Pulmonary artery endothelial cell (primary cell): ENCODE data around the gene ARHGAP9. TPM values are rescaled to one million over a fixed set of nuclear protein-coding genes. Genes with fewer than 3 reads are reported as not detected.
A peak's percentile ranks its signal among the peaks of the same experiment; 100 is the strongest.

Experiments
- DNase-seq: peaks from one replicate; pipeline ENCODE4 v3.0.0-alpha.2; 2011; ENCODE audit warnings: low read depth, low spot score
- total RNA-seq: library from RNA; depleted of rRNA; stranded (reverse); fragments of >200 nt; gene quantifications from 2 replicates; pipeline ENCODE4 v1.2.3, GENCODE V29; 2014

Gene ARHGAP9
- total RNA-seq, 1 donor from 2014 or later, result under 0.01 TPM

DNA sequence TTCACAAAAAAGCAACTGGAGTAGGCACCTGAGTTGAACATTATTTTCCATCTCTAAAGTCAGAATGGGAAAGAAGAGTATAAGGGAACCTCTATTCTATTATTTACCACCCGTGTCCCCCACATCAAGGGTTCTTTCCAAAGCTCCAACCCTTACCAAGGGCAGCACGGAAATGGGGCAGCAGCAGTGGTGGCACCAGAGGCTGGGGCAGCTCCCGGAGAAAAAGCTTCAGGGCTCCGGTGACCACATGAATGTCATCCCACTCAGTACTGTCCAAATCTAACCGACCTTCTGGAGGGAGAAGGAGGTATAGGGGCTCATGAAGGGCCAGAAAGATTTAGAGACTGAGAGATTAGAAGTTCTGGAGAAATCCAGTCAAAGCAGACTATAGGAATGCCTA is 5.8 kb downstream of the ARHGAP9 start:
- no peak for DNase-seq

DNA sequence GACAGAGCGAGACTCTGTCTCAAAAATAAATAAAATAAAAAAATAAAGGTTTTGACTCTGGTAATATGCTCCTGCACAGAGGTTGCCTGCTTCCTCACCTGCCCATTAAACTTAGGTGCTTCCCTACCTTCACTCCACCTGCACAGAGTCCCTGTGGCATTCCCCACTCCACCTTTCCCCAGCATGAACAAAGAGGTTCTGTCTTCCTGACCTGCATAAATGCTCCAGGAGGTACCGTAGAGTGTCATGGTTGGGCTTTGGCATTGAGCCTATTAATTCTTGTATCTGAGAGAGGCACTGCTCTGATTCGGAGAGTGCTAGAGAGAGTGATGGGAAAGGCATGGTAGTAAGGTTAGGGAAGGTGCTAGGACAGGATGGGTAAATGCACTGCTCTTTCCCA is 6.3 kb downstream of the ARHGAP9 start:
- DNase-seq, result no peak

DNA sequence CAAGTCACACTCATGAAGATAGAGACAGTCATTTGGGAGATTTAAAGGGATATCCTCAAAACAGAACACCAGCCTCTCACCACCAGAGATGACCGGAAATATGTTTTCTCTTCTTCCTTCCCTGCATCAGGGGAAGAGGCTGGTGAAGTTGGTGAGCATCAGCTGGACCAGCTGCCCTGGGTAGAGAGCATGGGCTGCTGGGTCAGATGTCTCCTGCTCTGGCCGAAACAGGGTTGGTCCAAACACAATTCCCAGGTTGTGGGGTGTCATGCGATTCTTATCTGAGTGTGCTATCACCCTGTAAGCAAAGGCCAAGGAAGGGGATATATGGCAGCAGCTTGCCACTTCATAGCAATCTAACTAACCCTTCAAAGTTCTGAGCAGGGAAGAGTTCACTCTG is 7.3 kb downstream of the ARHGAP9 start:
- no peak for DNase-seq

DNA sequence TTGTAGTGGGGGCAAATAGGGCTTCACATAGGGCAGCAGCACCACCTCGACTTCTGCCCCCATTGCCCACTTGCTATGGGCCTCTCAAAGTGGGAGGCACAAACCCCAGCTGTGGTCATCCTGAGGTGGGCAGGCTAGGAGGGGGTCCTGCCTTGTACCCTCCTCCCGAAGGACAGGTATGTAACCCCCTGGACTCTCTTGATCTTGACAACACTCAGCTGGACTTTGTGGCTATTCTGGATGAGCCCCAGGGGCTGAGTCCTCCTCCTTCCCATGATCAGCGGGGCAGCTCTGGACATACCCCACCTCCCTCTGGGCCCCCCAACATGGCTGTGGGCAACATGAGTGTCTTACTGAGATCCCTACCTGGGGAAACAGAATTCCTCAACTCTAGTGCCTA is 8.0 kb downstream of the ARHGAP9 start:
- no peak for DNase-seq

DNA sequence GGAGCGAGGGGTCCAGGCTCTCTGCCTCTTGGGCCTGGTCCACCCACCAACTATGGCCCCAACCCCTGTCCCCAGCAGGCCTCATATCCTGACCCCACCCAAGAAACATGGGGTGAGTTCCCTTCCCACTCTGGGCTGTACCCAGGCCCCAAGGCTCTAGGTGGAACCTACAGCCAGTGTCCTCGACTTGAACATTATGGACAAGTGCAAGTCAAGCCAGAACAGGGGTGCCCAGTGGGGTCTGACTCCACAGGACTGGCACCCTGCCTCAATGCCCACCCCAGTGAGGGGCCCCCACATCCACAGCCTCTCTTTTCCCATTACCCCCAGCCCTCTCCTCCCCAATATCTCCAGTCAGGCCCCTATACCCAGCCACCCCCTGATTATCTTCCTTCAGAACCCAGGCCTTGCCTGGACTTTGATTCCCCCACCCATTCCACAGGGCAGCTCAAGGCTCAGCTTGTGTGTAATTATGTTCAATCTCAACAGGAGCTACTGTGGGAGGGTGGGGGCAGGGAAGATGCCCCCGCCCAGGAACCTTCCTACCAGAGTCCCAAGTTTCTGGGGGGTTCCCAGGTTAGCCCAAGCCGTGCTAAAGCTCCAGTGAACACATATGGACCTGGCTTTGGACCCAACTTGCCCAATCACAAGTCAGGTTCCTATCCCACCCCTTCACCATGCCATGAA is 8.6 kb downstream of the ARHGAP9 start:
- DNase-seq, result no peak

DNA sequence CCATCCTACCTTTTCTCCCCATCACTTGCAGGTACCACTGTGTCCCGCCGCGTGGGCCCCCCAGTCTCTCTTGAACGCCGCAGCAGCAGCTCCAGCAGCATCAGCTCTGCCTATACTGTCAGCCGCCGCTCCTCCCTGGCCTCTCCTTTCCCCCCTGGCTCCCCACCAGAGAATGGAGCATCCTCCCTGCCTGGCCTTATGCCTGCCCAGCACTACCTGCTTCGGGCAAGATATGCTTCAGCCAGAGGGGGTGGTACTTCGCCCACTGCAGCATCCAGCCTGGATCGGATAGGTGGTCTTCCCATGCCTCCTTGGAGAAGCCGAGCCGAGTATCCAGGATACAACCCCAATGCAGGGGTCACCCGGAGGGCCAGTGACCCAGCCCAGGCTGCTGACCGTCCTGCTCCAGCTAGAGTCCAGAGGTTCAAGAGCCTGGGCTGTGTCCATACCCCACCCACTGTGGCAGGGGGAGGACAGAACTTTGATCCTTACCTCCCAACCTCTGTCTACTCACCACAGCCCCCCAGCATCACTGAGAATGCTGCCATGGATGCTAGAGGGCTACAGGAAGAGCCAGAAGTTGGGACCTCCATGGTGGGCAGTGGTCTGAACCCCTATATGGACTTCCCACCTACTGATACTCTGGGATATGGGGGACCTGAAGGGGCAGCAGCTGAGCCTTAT is 9.2 kb downstream of the ARHGAP9 start:
- DNase-seq, result no peak

DNA sequence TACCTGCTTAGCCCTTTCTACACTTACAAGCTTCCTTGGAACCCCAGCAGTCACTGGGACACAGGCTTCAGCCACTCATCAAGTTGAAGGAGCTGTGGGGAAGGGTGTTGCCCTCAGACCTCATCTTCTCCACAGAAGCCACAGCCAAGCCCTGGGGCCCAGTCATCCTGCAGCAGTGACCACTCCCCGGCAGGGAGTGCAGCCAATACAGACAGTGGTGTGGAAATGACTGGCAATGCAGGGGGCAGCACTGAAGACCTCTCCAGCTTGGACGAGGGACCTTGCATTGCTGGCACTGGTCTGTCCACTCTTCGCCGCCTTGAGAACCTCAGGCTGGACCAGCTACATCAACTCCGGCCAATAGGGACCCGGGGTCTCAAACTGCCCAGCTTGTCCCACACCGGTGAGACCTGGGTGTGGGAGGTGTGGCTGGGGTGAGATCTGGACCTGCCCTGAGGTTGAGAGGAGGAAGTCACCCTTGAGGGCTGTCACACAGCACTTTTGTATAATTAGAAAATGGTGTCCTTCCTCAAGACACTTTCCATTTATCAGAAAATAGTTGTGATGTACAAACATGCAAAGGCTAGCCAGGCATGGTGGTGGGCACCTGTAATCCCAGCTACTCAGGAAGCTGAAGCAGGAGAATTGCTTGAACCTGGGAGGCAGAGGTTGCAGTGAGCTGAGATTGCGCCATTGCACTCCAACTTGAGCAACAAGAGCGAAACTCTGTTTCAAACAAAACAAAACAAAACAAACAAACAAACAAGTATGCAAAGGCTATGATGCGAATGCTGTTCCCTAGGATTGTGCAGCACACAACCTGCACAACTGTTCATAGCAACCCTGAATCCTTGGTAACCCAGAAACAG is 10.1 kb downstream of the ARHGAP9 start:
- no peak for DNase-seq

DNA sequence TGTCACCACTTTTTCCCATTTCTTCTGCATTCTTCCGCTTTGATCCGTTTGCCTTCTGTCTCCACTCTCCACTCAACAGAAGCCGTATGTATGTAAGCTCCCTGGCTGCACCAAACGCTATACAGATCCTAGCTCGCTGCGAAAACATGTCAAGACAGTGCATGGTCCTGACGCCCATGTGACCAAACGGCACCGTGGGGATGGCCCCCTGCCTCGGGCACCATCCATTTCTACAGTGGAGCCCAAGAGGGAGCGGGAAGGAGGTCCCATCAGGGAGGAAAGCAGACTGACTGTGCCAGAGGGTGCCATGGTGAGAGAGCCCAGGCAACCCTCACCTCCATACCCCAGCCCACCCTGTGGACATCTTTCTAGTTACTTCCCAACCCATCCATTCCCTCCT is 11.8 kb downstream of the ARHGAP9 start:
- DNase-seq, result no peak

DNA sequence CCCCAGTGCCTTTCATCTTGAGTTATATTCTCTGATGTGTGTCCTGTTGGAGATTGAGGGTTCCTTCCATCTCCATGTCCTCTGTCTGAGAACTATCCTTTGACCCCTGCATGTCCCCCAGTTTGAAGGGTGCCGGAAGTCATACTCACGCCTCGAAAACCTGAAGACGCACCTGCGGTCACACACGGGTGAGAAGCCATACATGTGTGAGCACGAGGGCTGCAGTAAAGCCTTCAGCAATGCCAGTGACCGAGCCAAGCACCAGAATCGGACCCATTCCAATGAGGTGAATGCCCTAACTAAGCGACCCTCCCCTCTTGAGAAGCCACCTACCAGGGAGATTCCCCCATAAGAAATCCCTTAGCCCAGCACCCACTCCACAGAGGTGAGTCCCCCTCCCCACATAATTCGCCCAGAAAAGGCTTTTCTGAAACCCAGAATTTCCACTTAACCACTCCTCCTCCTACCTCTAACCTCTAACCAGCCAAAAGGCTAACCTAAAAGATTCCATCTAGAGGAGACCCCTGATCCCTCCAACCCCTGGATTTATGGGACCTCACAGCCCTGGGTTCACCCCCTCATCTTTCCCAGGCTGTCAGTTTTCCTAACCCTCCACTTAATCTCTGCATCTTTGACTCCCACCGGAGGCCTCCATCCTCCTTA is 12.3 kb downstream of the ARHGAP9 start:
- DNase-seq, result no peak

DNA sequence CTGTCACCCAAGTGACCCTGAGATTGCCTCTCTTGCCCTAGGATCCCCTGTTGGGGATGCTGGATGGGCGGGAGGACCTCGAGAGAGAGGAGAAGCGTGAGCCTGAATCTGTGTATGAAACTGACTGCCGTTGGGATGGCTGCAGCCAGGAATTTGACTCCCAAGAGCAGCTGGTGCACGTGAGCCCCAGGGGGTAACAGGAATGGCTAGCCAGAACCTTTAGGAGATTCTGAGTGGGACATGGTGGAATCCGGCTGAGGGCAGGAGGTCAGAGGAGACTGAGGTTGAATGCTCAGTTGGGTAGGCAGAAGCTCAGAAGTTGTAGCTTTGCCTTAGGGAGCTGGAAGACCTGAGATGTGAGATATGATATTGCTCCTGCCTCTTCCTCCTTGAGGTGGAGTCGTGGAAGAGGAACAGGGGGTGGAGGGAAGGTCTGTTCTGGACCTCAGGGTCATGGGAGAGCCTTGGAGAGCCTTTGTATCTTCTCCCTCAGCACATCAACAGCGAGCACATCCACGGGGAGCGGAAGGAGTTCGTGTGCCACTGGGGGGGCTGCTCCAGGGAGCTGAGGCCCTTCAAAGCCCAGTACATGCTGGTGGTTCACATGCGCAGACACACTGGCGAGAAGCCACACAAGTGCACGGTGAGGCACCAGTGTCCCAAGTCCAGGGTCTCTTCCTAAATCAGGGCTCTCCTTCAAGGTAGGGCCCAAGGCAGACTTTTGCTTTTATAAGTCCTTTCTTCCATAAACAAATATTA is 13.7 kb downstream of the ARHGAP9 start:
- DNase-seq, result no peak

DNA sequence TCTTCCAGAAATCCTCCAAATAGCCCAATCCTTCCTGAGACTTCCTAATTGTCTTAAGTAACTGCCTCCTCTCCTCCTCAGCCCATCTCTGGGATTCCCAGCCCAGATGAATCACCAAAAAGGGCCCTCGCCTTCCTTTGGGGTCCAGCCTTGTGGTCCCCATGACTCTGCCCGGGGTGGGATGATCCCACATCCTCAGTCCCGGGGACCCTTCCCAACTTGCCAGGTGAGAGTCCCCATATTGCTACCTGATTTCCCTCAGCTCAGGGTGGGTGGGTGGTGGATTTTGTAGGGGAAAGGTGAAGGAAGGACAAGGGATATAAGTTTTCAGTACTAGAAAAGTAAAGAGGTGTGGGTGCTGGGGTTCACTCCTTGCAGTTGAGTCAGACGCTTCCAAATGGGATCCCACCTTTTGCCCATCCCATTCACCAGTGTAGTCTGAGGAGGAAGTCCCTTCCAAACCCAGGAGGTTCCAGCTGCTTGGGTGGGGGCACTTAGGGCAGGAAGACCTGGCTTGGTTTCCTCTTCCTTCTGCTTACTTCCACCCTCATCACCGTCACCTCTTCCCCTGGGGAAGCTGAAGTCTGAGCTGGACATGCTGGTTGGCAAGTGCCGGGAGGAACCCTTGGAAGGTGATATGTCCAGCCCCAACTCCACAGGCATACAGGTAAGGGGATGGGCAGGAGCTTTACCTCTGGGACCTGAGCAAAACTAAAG is 14.5 kb downstream of the ARHGAP9 start:
- no peak for DNase-seq

DNA sequence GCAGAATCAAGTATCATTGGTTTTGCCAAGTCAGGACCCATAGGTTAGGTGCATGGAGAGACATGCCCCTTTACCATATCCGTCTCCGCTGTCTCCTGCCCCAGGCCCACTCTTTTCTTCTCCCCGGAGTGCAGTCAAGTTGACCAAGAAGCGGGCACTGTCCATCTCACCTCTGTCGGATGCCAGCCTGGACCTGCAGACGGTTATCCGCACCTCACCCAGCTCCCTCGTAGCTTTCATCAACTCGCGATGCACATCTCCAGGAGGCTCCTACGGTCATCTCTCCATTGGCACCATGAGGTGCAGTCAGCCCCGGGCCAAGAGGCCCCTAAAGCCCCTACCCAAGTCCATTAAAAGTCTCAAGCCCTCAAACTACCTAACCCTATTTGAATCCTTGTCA is 15.1 kb downstream of the ARHGAP9 start:
- DNase-seq, result no peak

DNA sequence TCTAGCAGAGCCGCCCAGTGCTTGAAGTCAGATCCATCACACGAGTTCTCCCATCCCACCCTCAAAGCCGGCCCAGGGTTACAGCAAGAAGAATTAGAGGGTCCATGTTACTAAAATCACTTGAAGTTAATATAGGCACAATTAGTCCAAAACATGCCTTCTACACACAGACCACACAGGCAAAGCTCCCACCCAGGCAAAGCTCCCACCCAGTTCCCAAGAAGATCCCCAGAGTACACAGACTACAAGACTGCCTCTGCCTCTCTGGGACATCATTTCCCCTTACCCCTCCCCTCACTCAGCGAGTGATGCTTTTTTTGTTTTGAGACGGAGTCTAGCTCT is 16.8 kb downstream of the ARHGAP9 start:
- no peak for DNase-seq

DNA sequence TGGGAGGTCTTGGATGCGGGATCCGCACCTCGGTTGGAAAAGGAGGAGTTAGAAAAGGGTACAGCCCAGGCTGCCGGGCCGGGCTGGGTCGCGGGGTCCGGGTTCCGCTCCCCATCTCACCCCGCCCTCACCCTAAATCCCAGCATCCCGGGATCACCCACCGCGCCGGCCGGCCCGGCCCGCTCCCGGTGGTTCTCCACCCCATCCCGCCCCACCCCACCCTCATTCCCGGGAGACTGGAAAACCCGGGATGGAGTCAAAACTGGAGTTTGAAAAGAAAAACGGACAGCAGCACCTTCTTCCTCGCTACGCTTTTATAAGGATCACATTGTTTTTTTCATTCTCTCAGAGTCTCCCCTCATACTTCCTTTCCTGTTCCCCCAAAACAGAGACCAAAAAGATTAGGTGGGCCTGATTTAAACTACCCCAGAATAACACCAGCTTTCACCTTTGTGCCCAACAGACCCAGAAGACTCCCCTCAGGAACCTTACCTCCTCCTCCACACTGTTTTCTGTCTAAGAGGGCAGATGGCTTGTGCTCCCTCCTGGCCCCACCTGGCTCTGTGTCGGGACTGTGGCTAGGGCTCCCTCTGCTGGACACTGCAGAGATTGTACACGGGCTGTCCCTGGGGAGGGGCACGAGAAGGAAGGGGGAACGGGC is 17.3 kb downstream of the ARHGAP9 start:
- DNase-seq, result peak; percentile 51

DNA sequence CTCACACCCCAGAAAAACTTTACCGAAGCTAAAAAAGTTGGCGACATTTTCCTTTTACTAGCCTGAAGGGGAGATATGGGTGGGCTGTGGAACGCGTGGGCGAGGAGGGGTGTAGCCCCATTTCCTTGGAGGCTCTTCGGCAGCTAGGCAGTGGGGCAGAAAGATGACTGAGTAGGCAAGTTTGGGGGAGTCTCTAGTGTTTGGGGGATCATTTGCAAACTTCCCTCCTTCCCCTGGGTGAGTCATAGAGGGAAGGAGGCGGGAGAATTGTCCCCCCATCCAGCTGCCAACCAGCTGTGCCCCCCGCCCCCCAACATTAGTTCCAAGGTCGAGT is 17.8 kb downstream of the ARHGAP9 start:
- no peak for DNase-seq

DNA sequence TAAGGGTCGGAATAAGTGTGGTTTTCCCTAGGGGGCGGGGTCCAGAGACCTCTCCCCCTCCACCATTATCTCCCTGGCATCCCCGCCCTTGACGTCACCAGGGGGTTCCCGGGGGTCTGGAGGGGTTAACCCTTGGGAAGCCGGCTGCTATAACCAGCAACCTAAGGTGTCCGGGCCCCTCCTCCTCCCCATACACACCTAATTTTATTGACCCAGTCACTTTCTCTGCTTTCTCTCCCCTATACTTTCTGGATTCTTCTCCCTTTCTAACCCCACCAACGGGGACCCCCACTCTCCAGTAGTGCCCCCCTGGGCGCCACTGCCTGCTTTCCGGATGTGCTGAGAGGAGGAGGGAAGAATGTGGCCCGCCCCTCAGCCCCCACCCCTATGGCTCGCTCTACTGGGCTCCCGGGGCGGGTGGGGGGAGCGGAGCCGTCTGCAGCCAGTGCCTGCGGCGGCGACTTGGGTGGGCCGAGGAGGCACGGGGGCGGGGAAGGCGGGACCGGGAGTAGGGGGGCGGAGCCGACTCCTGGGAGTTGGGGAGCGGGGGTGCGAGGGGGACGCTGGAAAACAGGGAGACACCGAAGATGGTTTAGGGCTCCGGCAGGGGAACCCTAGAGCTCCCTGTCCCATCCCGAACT is 18.3 kb downstream of the ARHGAP9 start:
- DNase-seq, result no peak

DNA sequence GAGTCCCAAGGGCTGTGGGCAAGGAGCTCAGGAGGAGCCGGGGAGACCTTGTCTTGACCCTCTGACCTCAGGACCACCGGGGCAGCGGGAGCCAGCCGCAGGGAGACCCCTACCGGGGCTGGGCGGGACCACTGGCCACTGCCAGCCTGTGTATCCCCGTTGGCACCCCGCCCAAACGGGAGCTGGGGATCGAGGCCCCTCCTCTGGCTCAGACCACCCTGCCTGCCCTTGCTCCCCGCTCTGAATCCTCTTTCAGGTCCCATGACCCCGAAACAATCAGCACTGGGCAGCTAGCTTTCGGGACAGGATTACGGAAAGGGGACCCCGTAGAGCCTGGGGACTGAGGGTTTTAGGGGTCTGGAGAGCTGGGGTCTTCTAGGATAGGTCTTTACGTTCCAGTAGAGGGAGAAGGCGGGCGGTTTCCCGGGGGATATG is 18.8 kb downstream of the ARHGAP9 start:
- no peak for DNase-seq

DNA sequence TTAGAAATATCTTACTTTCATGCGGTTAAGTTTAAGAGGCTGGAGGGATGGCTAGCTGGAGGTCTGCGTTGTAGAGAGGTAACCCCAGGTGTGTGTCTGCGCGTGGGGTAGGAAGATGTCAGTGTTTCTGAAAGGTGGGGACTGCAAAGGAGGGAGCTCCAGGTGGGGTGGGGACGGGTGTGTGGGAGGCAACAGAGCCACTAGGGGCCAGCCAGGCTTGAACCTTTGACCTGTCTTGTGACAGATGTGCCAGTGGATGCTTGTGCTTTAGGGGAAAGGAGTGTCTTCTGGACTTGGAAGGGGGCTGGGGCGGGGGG is 19.2 kb downstream of the ARHGAP9 start:
- DNase-seq, result no peak

DNA sequence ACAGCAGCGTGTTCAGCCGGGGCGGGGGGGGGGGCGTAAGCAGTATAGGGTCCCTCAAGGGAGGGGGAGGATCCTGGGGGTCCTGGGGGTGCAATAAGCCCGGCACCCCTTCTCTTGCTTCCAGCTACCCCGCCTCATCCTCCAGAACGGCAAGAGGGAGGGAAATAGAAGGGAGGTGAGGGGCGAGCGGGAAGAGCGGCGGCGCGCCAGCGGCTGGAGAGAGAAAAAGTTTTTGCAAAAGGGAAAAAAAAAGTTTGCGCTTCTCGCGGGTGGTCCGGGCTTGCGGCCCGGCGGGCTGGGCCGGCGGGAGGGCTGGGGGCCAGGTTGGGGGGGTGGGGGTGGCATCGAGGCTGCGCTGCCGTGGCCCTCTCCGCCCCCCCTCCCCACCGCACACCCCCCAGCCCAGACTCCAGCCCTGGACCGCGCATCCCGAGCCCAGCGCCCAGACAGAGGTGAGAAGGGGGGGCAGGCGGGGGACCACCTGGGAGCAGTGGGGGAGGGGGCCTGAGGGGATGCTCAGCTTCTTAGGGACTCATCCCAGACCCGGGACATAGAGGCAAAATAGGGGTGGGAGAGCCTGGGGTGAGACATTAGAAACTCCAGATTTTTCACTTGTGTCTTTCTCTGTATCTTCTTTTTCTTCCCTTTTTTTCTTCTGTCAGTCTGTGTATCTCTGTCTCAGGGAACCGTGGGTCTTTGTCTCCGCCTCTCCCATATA is 19.8 kb downstream of the ARHGAP9 start, which contains the start of gene GLI1:
Gene GLI1 (plus strand): TSS at position 36 of the 718 bp plus-strand sequence. CDS start 3,907 bp downstream, outside the sequence.
- DNase-seq, result no peak
